Astrocyte (in vitro differentiated cells and primary cell): ENCODE measurements around the gene WDR20. TPM values are rescaled to one million over a fixed set of nuclear protein-coding genes. Genes with fewer than 3 reads are reported as not detected.

ENCODE experiments used
- DNase-seq: peaks from one replicate; pipeline ENCODE4 v3.0.0-alpha.2; 2010; ENCODE audit warnings: low read depth
- FAIRE-seq: peaks from 2 replicates; lab custom pipeline; 2011; peaks lifted over from hg19 to GRCh38; lab: Jason Lieb, UNC
- H2AFZ ChIP-seq: 2 replicates; pipeline ENCODE4 v1.6.0; 2012; ENCODE audit warnings: low read depth, low read length, inconsistent platforms
- H3K27ac ChIP-seq: 2 replicates; pipeline ENCODE4 v1.5.1; 2011; ENCODE audit warnings: low read depth, low read length, inconsistent platforms
- H3K27me3 ChIP-seq: 2 replicates; pipeline ENCODE4 v1.6.0; 2011; ENCODE audit warnings: low read length, inconsistent platforms; ENCODE audit not compliant: insufficient read depth
- H3K36me3 ChIP-seq: 2 replicates; pipeline ENCODE4 v1.5.1; 2011; ENCODE audit warnings: low read length, inconsistent platforms; ENCODE audit not compliant: insufficient read depth
- H3K4me1 ChIP-seq: 2 replicates; pipeline ENCODE4 v1.5.1; 2011; ENCODE audit warnings: low read length, inconsistent platforms; ENCODE audit not compliant: insufficient read depth
- H3K4me2 ChIP-seq: 2 replicates; pipeline ENCODE4 v1.6.0; 2012; ENCODE audit warnings: low read length, inconsistent platforms
- H3K4me3 ChIP-seq: 2 replicates; pipeline ENCODE4 v1.5.1; 2011; ENCODE audit warnings: low read depth, mild to moderate bottlenecking, low read length, inconsistent platforms; ENCODE audit not compliant: insufficient read depth
- H3K79me2 ChIP-seq: 2 replicates; pipeline ENCODE4 v1.6.0; 2012; ENCODE audit warnings: mild to moderate bottlenecking, low read length, inconsistent platforms; ENCODE audit not compliant: insufficient read depth
- H3K9ac ChIP-seq: 2 replicates; pipeline ENCODE4 v1.6.0; 2012; ENCODE audit warnings: mild to moderate bottlenecking, low read length, inconsistent platforms
- H3K9me3 ChIP-seq: 2 replicates; pipeline ENCODE4 v1.5.1; 2012; ENCODE audit warnings: low read depth, mild to moderate bottlenecking, low read length, inconsistent platforms; ENCODE audit not compliant: insufficient read depth
- H4K20me1 ChIP-seq: 2 replicates; pipeline ENCODE4 v1.6.0; 2012; ENCODE audit warnings: low read length, inconsistent platforms; ENCODE audit not compliant: insufficient read depth
- H3K27ac Mint-ChIP-seq: one replicate; pipeline ENCODE4 v1.8.0; 2021; ENCODE audit warnings: mild to moderate bottlenecking, mixed read lengths; ENCODE audit not compliant: unreplicated experiment
- H3K27me3 Mint-ChIP-seq: one replicate; pipeline ENCODE4 v1.8.0; 2021; ENCODE audit warnings: low read depth, mixed read lengths; ENCODE audit not compliant: unreplicated experiment
- H3K36me3 Mint-ChIP-seq: one replicate; pipeline ENCODE4 v1.8.0; 2021; ENCODE audit warnings: low read depth, mixed read lengths; ENCODE audit not compliant: unreplicated experiment
- H3K4me1 Mint-ChIP-seq: one replicate; pipeline ENCODE4 v1.8.0; 2021; ENCODE audit warnings: low read depth, mixed read lengths; ENCODE audit not compliant: unreplicated experiment
- H3K4me3 Mint-ChIP-seq: one replicate; pipeline ENCODE4 v1.8.0; 2021; ENCODE audit warnings: mild to moderate bottlenecking, moderate library complexity, mixed read lengths; ENCODE audit not compliant: unreplicated experiment
- H3K9me3 Mint-ChIP-seq: one replicate; pipeline ENCODE4 v1.8.0; 2021; ENCODE audit warnings: mild to moderate bottlenecking, mixed read lengths; ENCODE audit not compliant: unreplicated experiment
- CTCF ChIP-seq: IDR thresholded peaks from 2 replicates; pipeline ENCODE4 v1.5.1; 2011; ENCODE audit warnings: low read depth, mild to moderate bottlenecking, inconsistent platforms, low read length, moderate library complexity; ENCODE audit not compliant: insufficient read depth
- EZH2 ChIP-seq: IDR thresholded peaks from 2 replicates; pipeline ENCODE4 v1.6.1; 2012; ENCODE audit warnings: mild to moderate bottlenecking, low read length, inconsistent platforms; ENCODE audit not compliant: insufficient read depth
- total RNA-seq: library from RNA; stranded (reverse); gene quantifications from 2 replicates; pipeline ENCODE4 v1.2.1, GENCODE V29; 2021

WDR20 gene
- total RNA-seq, 1 donor from 2014 or later, result 23.6 TPM

- Histone ChIP-seq H3K27me3 (no peaks in the 10 kb centered on the region), H3K4me3 (no peak overlapping the region), H3K36me3 (no peaks in the 10 kb centered on the region), H3K4me2 (no peak overlapping the region), H2AFZ (no peak overlapping the region), H3K9ac (no peak overlapping the region), H3K27ac (no peak overlapping the region), H3K9me3 (no peaks in the 10 kb centered on the region), H3K79me2 (peaks cover 84% of the 10 kb centered on the region), H3K4me1 (peaks cover 36% of the 10 kb centered on the region), H4K20me1 (peaks cover 71% of the 10 kb centered on the region)
- Mint-ChIP-seq H3K4me1 (peaks cover 46% of the 10 kb centered on the region), H3K9me3 (no peaks in the 10 kb centered on the region), H3K27ac (no peak overlapping the region), H3K36me3 (no peaks in the 10 kb centered on the region), H3K27me3 (no peaks in the 10 kb centered on the region), H3K4me3 (no peak overlapping the region)
- TF ChIP-seq EZH2 (no peak), CTCF (no peak)
- FAIRE-seq (no peak), DNase-seq (no peak)
Measured at GRCh38 chr14:102183886-102184285, 44.2 kb downstream of the WDR20 start.

- no peaks in the 10 kb centered on the region for H3K36me3 Mint-ChIP-seq
- H3K27ac Mint-ChIP-seq, result no peak overlapping the region
- TF ChIP-seq CTCF (no peak), EZH2 (no peak)
- Histone ChIP-seq H3K4me1 (peaks cover 36% of the 10 kb centered on the region), H3K36me3 (no peaks in the 10 kb centered on the region), H3K79me2 (peaks cover 85% of the 10 kb centered on the region), H3K9me3 (no peaks in the 10 kb centered on the region), H3K9ac (no peak overlapping the region), H3K27ac (no peak overlapping the region), H3K27me3 (no peaks in the 10 kb centered on the region), H4K20me1 (peaks cover 66% of the 10 kb centered on the region), H3K4me3 (no peak overlapping the region), H3K4me2 (peak overlapping the region; percentile 8), H2AFZ (no peak overlapping the region)
- no peaks in the 10 kb centered on the region for H3K27me3 Mint-ChIP-seq
- DNase-seq (no peak), FAIRE-seq (no peak)
- no peaks in the 10 kb centered on the region for H3K9me3 Mint-ChIP-seq
- peaks cover 46% of the 10 kb centered on the region for H3K4me1 Mint-ChIP-seq
- H3K4me3 Mint-ChIP-seq, result no peak overlapping the region
Measured at GRCh38 chr14:102184316-102185035, 44.8 kb downstream of the WDR20 start.

GRCh38 chr14:102185360-102185759 is 45.7 kb downstream of the WDR20 start:
- no peak overlapping the region for H3K27ac Mint-ChIP-seq
- TF ChIP-seq EZH2 (no peak), CTCF (no peak)
- Histone ChIP-seq H3K4me3 (no peak overlapping the region), H2AFZ (no peak overlapping the region), H3K4me2 (no peak overlapping the region), H3K9ac (no peak overlapping the region), H3K79me2 (peaks cover 86% of the 10 kb centered on the region), H4K20me1 (peaks cover 65% of the 10 kb centered on the region), H3K4me1 (peaks cover 36% of the 10 kb centered on the region), H3K9me3 (no peaks in the 10 kb centered on the region), H3K27ac (no peak overlapping the region), H3K27me3 (no peaks in the 10 kb centered on the region), H3K36me3 (no peaks in the 10 kb centered on the region)
- H3K36me3 Mint-ChIP-seq, result no peaks in the 10 kb centered on the region
- no peaks in the 10 kb centered on the region for H3K27me3 Mint-ChIP-seq
- H3K4me3 Mint-ChIP-seq, result no peak overlapping the region
- no peak for DNase-seq
- no peak for FAIRE-seq
- peaks cover 48% of the 10 kb centered on the region for H3K4me1 Mint-ChIP-seq
- H3K9me3 Mint-ChIP-seq, result no peaks in the 10 kb centered on the region
